ENCODE data around the gene FRMD8. TPM values are rescaled to one million over a fixed set of nuclear protein-coding genes. Genes with fewer than 3 reads are reported as not detected.

Gene FRMD8
- total and polyA plus RNA-seq, 9 of the 15 experiments (the other 6 are each of a cell fraction or from before 2014, with no cell fraction given), result 4.5 to 54.5 (median 15.8) TPM

GRCh38 chr11:65426839-65427690 lies 40.6 kb downstream of the FRMD8 start (continued):
- TF ChIP-seq EGR1 (conservative IDR thresholded peaks at IDR 0.05) (peak; percentile 53; the same call in 1 of the 2 replicates), THRB (CRISPR knock-in tag; conservative IDR thresholded peaks at IDR 0.05) (peak; percentile 95), SP2 (IDR thresholded peaks at IDR 0.05; ENCODE audit: extremely low read depth, low read depth, low read length, poor library complexity, severe bottlenecking) (no peak), CBX5 (IDR thresholded peaks at IDR 0.05; ENCODE audit: borderline replicate concordance, low read depth) (no peak), ZBTB2 (IDR thresholded peaks at IDR 0.05) (no peak), HES1 (IDR thresholded peaks at IDR 0.05; ENCODE audit: low read depth) (no peak), RAD51 (IDR thresholded peaks at IDR 0.05; ENCODE audit: borderline replicate concordance, low read depth) (peak; percentile 5; the same call in 1 of the 2 replicates), RBM25 (IDR thresholded peaks at IDR 0.05; ENCODE audit: low read depth, low read length, severe bottlenecking) (no peak), TCF3 (CRISPR knock-in tag; IDR thresholded peaks at IDR 0.05) (no peak; the same call in 1 of the 2 replicates), ERF (CRISPR knock-in tag; IDR thresholded peaks at IDR 0.05) (peak; percentile 89), SAFB2 (IDR thresholded peaks at IDR 0.05; ENCODE audit: borderline replicate concordance, low read depth, low read length, severe bottlenecking) (no peak), ZNF75A (CRISPR knock-in tag; IDR thresholded peaks at IDR 0.05) (0 out of 2 replicates have a peak, but pooled peaks have one; percentile 21), THAP7 (CRISPR knock-in tag; IDR thresholded peaks at IDR 0.05) (peak; percentile 56; the same call in 1 of the 2 replicates), ZNF717 (CRISPR knock-in tag; IDR thresholded peaks at IDR 0.05) (peak; percentile 92), ZBTB8A (IDR thresholded peaks at IDR 0.05; ENCODE audit: partially characterized antibody) (no peak), ZNF518B (CRISPR knock-in tag; IDR thresholded peaks at IDR 0.05) (peak; percentile 83), NFIX (CRISPR knock-in tag; IDR thresholded peaks at IDR 0.05; ENCODE audit: low read depth) (no peak), U2AF2 (optimal IDR thresholded peaks at IDR 0.05; ENCODE audit: low read depth, low read length) (no peak), HDAC6 (IDR thresholded peaks at IDR 0.05; ENCODE audit: low read depth, low read length) (peak; percentile 45; the same call in 1 of the 2 replicates)

All from K562 (cell line).